Measurements from ENCODE around the gene SNRPF. TPM values are rescaled to one million over a fixed set of nuclear protein-coding genes. Genes with fewer than 3 reads are reported as not detected.
"Not testable (repeated sequence)": the region's sequence is repeated elsewhere in the genome, so short reads cannot be mapped to it uniquely, and the experiment has no call there.

Gene SNRPF
- total RNA-seq (2014; rRNA removed; shearing (Covaris generic)), result 43.8 and 51.4 TPM in 2 replicates

- peak; percentile 99 for DNase-seq (ENCODE audit: low read depth)
Measured at GRCh38 chr12:95858451-95859343, at the start of gene SNRPF. TSS of gene SNRPF (plus strand) at chr12:95858952. CDS start at chr12:95859074, 122 bp downstream.

DNA sequence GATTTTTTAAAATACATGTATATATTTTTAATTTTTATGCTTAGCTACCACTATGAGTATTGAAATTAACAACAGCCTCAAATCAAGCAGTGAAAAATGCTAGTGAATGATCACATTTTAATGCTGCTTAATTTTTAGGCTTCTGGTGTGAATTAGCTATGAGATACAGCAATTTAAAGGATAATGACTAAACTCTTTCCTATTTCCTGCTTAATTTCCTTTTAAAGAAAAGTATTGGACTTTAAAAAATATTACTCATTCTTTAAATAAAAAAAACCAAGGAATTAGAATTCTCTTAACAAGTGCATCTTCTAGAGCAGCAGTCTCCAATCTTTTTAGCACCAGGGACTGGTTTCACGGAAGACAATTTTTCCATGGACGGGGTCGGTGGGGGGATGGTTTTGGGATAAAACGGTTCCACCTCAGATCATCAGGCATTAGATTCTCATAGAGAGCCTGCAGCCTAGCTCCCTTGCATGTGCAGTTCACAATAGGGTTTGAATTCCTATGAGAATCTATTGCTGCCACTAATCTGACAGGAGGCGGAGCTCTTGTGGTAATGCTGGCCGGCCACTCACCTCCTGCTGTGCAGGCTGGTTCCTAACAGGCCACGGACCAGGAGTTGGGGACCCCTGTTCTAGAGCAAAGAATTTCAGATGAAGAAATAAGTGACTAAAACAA is 49.6 kb upstream of the SNRPF start:
- no peak for DNase-seq (ENCODE audit: low read depth)

- no peak for DNase-seq (ENCODE audit: low read depth)
Measured at GRCh38 chr12:95810411-95810810, 48.3 kb upstream of the SNRPF start.

- not testable (repeated sequence) for DNase-seq (ENCODE audit: low read depth)
Measured at GRCh38 chr12:95812155-95812554, 46.6 kb upstream of the SNRPF start.

DNA sequence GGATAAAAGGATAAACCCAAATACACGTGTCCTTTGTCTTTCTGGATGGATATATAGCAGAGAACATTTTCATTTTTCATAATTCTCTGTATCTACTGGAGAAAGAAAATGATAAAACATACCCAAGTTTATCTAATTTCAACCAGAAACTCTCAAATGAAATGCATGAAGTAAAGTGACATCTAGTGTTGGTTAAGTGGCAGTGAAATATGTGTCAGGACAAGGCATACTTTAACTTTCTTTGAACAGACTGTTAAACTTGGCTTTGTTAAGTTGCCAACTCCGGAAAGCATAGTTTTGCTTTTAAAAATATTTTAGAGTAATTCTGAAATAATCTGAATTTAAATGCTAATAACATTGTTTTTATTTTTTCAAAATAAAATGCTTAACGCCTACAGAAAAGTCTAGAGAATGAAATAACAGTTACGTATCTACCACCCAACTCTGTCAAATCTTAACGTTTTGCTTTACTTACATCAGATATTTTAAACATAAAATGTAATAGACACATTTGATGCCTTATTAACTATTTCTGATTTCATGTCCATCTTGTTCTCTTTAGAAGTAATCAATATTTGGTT is 43.0 kb upstream of the SNRPF start:
- DNase-seq (ENCODE audit: low read depth), result no peak

GRCh38 chr12:95820096-95820703 is 38.6 kb upstream of the SNRPF start:
- no peak for DNase-seq (ENCODE audit: low read depth)

GRCh38 chr12:95829395-95829794 is 29.4 kb upstream of the SNRPF start:
- no peak for DNase-seq (ENCODE audit: low read depth)

DNA sequence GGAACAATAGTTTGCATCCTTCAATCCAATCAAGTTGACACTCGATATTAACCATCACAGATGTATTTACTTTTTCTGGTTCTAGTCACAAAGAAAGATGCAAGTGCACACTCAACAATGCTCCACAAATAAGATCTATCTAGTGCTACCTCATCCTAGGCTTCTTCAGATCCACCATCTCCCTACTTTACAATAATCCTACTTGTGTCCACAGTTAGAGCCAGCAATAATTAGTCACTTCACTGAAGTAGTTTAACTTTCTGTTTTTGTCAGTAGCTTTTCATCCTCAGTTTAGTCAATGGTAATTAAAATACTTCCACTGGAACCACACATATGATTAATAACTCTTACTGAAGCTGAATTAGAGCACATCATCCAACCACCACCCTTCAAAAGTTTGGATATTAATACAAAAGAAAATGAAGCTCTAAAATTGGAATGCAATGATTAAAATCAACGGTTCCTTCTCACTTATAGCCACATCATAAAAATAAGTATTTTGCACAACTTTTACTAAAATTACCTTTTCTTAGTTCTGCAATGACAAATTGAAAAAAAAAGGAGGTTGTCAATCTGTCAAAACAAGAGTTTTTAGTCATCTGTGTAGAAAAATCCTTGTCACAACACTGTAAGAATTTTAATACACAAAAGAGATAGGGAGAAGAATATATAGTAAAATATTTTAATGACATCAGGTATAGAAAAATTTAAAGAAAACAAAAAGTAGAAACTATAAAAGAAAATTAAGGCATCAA is 28.2 kb upstream of the SNRPF start:
- no peak for DNase-seq (ENCODE audit: low read depth)

GRCh38 chr12:95834572-95834971 is 24.2 kb upstream of the SNRPF start:
- no peak for DNase-seq (ENCODE audit: low read depth)

DNA sequence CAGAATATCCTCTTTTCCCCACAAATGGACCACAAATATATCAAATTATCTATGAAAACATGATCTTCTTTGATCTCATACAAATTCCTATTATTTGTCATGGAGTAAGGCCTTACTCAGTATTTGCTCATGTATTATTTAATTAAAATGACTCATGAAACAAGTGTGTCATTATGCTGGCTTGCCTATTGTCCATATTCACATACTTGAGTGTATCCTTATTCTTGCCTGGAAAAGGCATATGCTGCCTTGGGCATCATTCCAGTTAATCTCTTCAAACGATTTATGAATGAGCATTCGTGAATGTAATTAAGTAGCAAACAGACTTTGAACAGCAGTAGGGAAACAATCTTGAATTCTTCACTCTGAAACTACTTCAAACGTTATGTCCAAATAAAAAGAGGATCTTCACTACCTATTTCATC is 22.6 kb upstream of the SNRPF start:
- DNase-seq (ENCODE audit: low read depth), result peak; percentile 40

DNA sequence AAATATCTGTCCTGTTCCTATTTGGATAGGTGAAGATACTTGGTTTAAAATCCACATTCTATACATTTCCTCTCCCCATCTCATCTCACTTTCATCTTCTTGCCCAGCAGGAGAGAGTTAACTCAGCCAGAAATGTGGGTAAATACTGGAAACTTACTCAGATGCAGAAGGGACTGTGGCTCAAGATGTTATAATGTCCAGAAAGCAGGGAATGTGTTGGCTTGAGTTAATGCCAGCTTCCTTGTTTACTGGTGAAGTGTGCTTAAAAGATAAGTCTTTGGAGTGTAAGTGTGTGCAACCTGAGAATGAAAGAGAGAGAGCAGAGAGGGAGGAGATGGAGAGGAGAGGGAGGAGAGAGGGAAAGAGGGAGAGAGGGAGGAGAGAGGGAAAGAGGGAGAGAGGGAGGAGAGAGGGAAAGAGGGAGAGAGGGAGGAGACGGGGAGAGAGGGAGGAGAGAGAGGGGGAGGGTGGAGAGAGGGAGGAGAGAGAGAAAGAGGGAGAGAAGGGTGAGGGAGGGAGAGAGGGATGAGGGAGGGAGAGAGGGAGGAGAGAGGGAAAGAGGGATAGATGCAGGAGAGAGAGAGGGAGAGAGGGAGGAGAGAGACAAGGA is 22.0 kb upstream of the SNRPF start:
- peak; percentile 15 for DNase-seq (ENCODE audit: low read depth)

- no peak for DNase-seq (ENCODE audit: low read depth)
Measured at GRCh38 chr12:95837240-95838038, 21.3 kb upstream of the SNRPF start.

DNA sequence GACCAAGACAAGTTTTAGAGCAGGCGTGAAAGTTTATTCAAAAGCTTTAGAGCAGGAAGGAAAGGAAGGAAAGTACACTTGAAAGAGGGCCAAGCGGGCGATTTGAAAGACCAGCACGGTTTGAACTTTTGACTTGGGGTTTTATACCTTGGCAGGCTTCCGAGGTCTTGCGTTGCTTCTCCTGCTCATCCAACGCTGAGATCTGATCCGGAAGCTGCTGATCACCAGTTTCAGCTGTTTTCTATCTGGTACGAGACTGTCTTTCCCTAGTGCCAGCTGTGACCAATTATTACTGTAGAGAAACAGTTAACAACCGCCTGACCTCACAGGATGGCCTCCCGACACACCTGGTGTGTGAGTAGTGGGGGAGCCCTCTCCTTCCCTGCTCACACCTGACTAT is 20.6 kb upstream of the SNRPF start:
- peak; percentile 40 for DNase-seq (ENCODE audit: low read depth)

DNA sequence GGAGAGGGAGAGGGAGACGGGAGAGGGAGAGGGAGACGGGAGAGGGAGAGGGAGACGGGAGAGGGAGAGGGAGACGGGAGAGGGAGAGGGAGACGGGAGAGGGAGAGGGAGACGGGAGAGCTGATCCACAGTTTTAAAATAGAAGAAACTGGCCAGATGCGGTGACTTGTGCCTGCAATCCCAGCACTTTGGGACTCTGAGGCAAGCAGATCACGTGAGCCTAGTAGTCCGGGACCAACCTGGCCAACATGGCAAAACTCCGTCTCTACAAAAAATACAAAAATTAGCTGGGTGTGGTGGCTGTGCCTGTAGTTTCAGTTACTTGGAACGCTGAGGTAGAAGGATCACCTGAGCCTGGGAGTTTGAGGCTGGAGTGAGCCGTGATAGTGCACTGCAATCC is 16.3 kb upstream of the SNRPF start:
- not testable (repeated sequence) for DNase-seq (ENCODE audit: low read depth)

- peak; percentile 20 for DNase-seq (ENCODE audit: low read depth)
Measured at GRCh38 chr12:95848575-95849388, 10.0 kb upstream of the SNRPF start.

DNA sequence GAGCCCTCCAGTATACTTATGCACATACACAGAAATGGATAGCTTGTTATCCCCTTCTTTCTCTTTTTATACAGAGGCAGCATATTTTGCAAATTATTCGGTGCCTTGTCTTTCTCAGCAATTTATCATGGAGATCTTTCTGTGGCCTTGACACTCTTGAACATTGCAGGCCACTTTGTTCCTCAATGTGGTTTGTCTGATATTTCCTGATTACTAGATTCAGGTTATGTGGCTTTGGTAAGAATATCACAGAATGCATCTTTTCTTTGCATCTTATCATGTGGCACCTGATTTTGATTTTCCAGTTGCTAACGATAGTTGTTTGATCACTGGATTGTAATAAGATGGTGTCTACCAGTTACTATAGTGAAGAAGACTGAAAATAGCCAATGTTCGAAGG is 7.1 kb upstream of the SNRPF start:
- DNase-seq (ENCODE audit: low read depth), result no peak

- no peak for DNase-seq (ENCODE audit: low read depth)
Measured at GRCh38 chr12:95852133-95852532, 6.6 kb upstream of the SNRPF start.

- no peak for DNase-seq (ENCODE audit: low read depth)
Measured at GRCh38 chr12:95857156-95857555, 1.6 kb upstream of the SNRPF start.

DNA sequence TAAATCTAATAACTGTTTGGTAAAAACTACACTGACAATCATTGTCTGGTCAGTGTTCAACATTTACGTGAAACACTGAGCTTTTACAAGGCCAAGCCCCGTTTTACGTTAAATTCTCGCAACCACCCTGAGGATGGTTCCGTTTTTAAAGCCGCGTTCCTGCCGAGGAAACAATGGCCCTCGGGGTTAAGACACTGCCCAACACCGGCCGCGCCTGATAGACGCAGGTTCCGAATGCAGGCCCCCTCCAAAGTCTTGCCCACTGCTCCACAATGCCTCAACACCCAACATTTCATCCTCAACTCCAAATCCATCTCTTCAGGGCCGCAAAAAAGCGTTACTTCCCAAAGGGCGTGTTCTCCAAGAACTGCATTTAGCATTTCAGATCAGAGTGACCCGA is 953 bp upstream of the SNRPF start:
- DNase-seq (ENCODE audit: low read depth), result no peak

All from Daoy (cell line).